Measurements from ENCODE around the gene PELI2. TPM values are rescaled to one million over a fixed set of nuclear protein-coding genes. Genes with fewer than 3 reads are reported as not detected.

PELI2 gene
- total and polyA plus RNA-seq, 5 donors from 2014 or later, result 0.07 to 5.8 (median 1.3) TPM

DNA sequence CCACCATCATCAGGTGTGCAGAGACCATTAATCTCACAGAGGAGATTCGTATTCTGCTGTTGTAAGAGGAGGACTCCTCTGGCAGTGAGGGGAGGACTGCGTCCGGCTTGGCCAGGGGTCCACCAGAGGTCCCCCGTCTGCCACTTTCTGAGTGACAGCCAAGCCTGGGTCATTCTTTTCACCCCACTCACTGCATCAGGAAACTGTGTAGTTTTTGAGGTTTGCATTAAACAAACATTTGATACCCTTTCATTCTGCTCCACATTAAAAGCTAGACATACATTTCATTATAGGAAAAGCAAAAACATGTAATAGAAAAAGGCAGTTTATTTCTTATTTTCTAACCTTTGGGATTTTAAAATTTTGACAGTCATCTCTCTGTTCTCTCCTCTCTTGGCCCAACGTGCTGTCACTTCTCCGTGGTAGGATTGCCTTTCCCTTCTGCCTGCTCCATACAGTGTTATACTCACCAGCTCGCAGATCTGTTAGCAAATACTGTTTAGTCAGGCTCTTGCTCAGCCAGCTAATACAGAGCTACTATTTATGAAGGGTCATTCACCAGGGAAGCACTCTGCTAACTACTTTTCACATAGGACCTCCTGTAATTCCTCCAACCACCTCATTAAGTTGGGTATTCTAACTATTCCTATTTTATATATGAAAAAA lies 99.3 kb downstream of the PELI2 start:
- peaks cover 0 to 21% (median 6%) of the 10 kb centered on the region in 4 donors for H3K4me1 Mint-ChIP-seq
- H3K4me1 ChIP-seq (ENCODE audit: control insufficient read depth, insufficient read depth, low read length, poor library complexity, severe bottlenecking), result peaks cover 4% of the 10 kb centered on the region
- DNase-seq (no peak), ATAC-seq (ENCODE audit: low read depth in 2 of 2) (no peak)
- no peaks in the 10 kb centered on the region for H3K36me3 ChIP-seq (ENCODE audit: control insufficient read depth, insufficient read depth, low read length)
- H3K27ac ChIP-seq (ENCODE audit: insufficient read depth, low read length, poor library complexity, severe bottlenecking), result no peak overlapping the region
- no peaks in the 10 kb centered on the region for H3K9me3 ChIP-seq (ENCODE audit: control insufficient read depth in 2 of 2, low read length in 2 of 2)
- H3K4me3 ChIP-seq (ENCODE audit: low read depth, low read length), result no peak overlapping the region
- H3K4me3 Mint-ChIP-seq, result no peak overlapping the region
- H3K27me3 Mint-ChIP-seq, result peaks cover 5% of the 10 kb centered on the region
- peaks cover 0 to 2% (median 0%) of the 10 kb centered on the region in 7 donors for H3K9me3 Mint-ChIP-seq
- H3K36me3 Mint-ChIP-seq, result no peaks in the 10 kb centered on the region
- no peak overlapping the region for H3K27ac Mint-ChIP-seq
- no peaks in the 10 kb centered on the region for H3K27me3 ChIP-seq (ENCODE audit: control insufficient read depth, insufficient read depth, low read length)

DNA sequence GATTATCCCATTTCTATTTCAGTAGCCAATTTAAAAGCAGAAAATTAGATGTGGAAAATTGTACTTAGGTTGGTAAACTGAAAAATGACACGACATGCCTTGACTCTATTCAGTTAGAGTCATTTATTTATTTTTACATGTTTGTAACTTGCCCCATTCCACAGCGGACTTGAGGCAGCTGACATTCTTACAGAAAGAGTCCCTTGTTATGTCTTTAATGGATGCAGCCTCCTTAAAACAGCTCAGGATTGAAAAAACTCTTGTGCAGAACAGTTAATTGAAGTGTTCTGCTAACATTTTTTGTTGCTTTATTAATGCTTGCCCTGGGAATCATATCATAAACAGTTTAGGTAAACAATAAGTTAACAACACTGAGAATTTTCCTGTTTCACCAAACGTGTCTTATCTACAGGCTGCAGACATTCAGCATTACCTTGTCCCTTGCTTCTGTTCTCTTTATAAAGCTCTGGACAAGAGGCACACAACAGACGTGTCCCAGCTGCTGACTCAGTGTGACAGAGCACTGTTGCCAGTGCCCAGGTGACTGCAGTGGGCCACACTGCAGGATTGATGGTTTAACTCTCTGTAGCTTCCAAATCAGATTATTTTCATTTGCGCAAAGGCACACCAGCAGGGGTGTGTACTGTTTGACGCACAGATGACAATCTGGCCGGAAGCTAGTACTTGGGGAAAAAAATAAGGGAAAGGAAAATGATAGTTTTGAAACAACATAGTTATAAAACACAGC lies 101.6 kb downstream of the PELI2 start:
- H3K27ac ChIP-seq (ENCODE audit: insufficient read depth, low read length, poor library complexity, severe bottlenecking), result no peak overlapping the region

DNA sequence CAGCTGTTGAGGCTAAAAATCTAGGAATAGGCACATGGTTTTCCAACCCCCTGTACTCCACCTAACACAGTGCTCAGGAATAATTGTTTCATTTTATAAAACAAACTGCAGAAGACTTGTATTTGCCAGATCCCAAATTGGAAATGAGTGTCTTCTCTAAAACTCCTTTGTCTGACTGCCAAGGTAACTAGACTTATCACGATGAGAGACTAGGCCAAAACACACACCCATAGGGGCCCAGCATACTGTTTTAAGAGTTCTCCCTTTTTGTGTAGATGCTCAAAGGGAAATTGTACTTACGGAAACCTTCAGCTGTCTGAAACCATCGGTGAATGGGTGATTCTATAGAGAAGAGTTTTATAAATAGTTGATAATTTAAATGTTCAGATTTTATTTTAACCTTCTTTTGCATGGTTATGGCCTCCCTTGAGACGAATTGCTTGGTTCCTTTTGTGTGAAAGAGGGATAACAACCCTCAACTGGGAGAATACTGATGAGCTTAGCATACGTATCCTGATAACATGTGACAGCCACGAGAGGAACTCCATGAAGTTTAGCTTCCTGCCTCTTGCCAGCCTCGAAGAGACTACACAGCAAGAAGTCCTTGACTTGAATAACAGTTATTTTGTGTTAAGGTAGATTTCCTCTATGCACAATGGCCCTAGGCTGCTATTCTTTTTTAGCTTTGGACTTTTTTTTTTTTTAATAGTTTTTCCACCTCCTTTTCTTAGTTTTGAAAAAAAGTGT lies 103.3 kb downstream of the PELI2 start:
- ATAC-seq (ENCODE audit: low read depth in 2 of 2) (no peak), DNase-seq (no peak)
- peaks cover 0 to 5% (median under 1%) of the 10 kb centered on the region in 4 donors for H3K4me1 Mint-ChIP-seq
- Histone ChIP-seq H3K27me3 (ENCODE audit: control insufficient read depth, insufficient read depth, low read length) (no peaks in the 10 kb centered on the region), H3K4me1 (ENCODE audit: control insufficient read depth, insufficient read depth, low read length, poor library complexity, severe bottlenecking) (no peaks in the 10 kb centered on the region), H3K36me3 (ENCODE audit: control insufficient read depth, insufficient read depth, low read length) (no peaks in the 10 kb centered on the region), H3K9me3 (ENCODE audit: control insufficient read depth in 2 of 2, low read length in 2 of 2) (no peaks in the 10 kb centered on the region), H3K4me3 (ENCODE audit: low read depth, low read length) (no peak overlapping the region), H3K27ac (ENCODE audit: insufficient read depth, low read length, poor library complexity, severe bottlenecking) (no peak overlapping the region)
- peaks cover 9% of the 10 kb centered on the region for H3K27me3 Mint-ChIP-seq
- peaks cover 0 to 2% (median 0%) of the 10 kb centered on the region in 7 donors for H3K9me3 Mint-ChIP-seq
- H3K4me3 Mint-ChIP-seq, result no peak overlapping the region
- H3K27ac Mint-ChIP-seq, result no peak overlapping the region
- no peaks in the 10 kb centered on the region for H3K36me3 Mint-ChIP-seq

More for the DNA sequence above, 101.6 kb downstream of the PELI2 start:
- no peaks in the 10 kb centered on the region for H3K9me3 ChIP-seq (ENCODE audit: control insufficient read depth in 2 of 2, low read length in 2 of 2)
- Mint-ChIP-seq H3K4me3 (no peak overlapping the region), H3K27ac (no peak overlapping the region), H3K9me3 (peaks cover 0 to 2% (median 0%) of the 10 kb centered on the region in 7 donors), H3K27me3 (peaks cover 9% of the 10 kb centered on the region), H3K36me3 (no peaks in the 10 kb centered on the region), H3K4me1 (peaks cover 0 to 15% (median 4%) of the 10 kb centered on the region in 4 donors)
- no peaks in the 10 kb centered on the region for H3K4me1 ChIP-seq (ENCODE audit: control insufficient read depth, insufficient read depth, low read length, poor library complexity, severe bottlenecking)
- H3K36me3 ChIP-seq (ENCODE audit: control insufficient read depth, insufficient read depth, low read length), result no peaks in the 10 kb centered on the region
- ATAC-seq (ENCODE audit: low read depth in 2 of 2) (no peak), DNase-seq (no peak)
- H3K27me3 ChIP-seq (ENCODE audit: control insufficient read depth, insufficient read depth, low read length), result no peaks in the 10 kb centered on the region
- H3K4me3 ChIP-seq (ENCODE audit: low read depth, low read length), result no peak overlapping the region

DNA sequence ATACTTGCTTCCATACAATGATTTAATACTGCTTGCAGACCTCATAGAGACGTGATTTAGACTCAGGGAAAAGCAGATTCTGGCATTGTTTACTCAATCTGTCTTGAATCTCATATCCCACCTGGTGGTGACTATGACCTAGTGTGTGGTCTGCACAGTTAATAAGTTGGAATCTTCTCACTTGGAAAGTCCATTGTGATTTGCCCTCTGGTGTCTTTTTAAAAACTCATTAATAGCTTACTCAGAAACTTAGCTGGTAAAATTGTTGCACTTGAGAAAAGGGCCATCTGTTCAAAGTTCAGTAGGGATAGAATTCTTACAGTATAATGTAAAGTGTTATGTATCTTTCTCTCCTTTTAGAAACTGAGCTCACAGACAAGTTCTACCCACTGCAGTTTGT lies 106.0 kb downstream of the PELI2 start:
- Mint-ChIP-seq H3K36me3 (no peaks in the 10 kb centered on the region), H3K4me1 (peaks cover 0 to 6% (median under 1%) of the 10 kb centered on the region in 4 donors), H3K9me3 (peaks cover 0 to 2% (median 0%) of the 10 kb centered on the region in 7 donors), H3K4me3 (no peak overlapping the region), H3K27me3 (peaks cover 9% of the 10 kb centered on the region), H3K27ac (no peak overlapping the region)
- Histone ChIP-seq H3K36me3 (ENCODE audit: control insufficient read depth, insufficient read depth, low read length) (no peaks in the 10 kb centered on the region), H3K27ac (ENCODE audit: insufficient read depth, low read length, poor library complexity, severe bottlenecking) (no peak overlapping the region), H3K9me3 (ENCODE audit: control insufficient read depth in 2 of 2, low read length in 2 of 2) (no peaks in the 10 kb centered on the region), H3K4me1 (ENCODE audit: control insufficient read depth, insufficient read depth, low read length, poor library complexity, severe bottlenecking) (no peaks in the 10 kb centered on the region), H3K4me3 (ENCODE audit: low read depth, low read length) (no peak overlapping the region), H3K27me3 (ENCODE audit: control insufficient read depth, insufficient read depth, low read length) (no peaks in the 10 kb centered on the region)
- ATAC-seq (ENCODE audit: low read depth in 2 of 2) (no peak), DNase-seq (no peak)

DNA sequence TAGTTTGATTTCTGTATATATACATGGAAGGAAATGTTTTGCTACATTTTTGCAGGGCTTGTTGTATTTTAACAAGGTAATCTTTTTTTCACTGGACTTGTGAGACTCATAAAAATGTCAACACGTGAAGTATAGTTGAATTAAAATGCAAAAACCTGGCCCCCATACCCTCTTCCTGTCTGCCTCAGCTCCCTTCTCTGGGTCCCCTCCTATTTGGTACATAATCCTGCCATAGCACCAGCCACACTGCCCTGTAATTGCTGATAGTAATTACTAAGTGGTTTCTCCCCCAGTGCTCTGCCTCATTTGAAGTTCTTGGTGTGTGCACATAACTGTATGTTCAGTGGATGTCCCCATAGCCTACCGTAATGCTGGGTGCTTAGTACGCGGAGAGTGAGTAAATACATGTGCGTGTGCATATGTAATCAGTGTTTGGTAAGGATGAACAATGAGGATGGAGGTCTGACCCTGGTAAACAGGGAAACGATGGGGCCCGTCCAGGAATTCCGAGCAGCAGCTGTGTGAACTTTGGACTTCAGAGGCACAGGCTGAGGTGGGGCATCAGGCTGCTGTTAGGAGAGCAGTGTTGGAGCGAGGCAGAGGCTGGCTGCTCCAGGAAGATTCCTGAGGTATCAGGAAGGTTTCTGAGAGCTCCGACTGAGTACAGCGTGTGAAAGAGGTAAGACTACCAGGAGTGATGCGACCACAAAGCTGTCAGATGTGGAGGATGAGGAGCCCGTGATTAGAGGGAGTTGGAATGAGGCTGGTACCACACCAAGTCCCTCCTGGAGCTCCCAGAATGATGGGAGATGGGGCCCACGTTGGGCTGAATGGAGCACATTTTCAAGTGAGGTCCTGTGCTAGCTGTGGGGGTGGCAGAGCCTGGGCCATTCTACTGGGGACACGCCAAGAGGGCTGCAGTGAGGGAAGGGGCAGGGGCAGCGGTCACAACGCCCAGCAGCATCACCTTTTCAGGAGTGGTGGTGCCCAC lies 106.8 kb downstream of the PELI2 start:
- no peaks in the 10 kb centered on the region for H3K36me3 Mint-ChIP-seq
- no peak for DNase-seq

DNA sequence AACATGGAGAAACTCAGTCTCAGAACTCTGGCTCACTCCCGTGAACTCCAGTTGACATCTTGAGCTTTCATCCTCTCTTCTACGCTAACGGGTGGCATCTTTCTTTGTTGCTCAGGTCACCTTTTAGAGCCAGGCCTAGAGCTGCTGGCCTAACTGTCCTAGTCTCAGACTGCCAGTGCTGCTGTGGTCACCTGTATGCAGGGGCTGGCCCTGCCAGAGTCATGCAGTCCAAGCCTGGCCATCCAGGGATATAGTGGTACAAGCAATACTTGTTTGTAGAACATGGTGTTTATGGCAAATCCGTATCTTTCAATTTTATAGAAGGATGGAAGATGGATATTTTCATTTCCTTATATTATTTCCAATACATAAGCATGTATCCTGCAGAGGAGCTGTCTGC lies 117.2 kb downstream of the PELI2 start:
- H3K27ac ChIP-seq (ENCODE audit: insufficient read depth, low read length, poor library complexity, severe bottlenecking), result no peak overlapping the region
- no peaks in the 10 kb centered on the region for H3K9me3 ChIP-seq (ENCODE audit: control insufficient read depth in 2 of 2, low read length in 2 of 2)
- no peak overlapping the region for H3K4me3 ChIP-seq (ENCODE audit: low read depth, low read length)
- no peaks in the 10 kb centered on the region for H3K36me3 ChIP-seq (ENCODE audit: control insufficient read depth, insufficient read depth, low read length)
- peaks cover 0 to 6% (median 0%) of the 10 kb centered on the region in 4 donors for H3K4me1 Mint-ChIP-seq
- H3K9me3 Mint-ChIP-seq, result peaks cover 0 to 6% (median 2%) of the 10 kb centered on the region in 7 donors
- ATAC-seq (ENCODE audit: low read depth in 2 of 2) (no peak), DNase-seq (no peak)
- peaks cover 5% of the 10 kb centered on the region for H3K27me3 Mint-ChIP-seq
- no peak overlapping the region for H3K27ac Mint-ChIP-seq
- no peaks in the 10 kb centered on the region for H3K27me3 ChIP-seq (ENCODE audit: control insufficient read depth, insufficient read depth, low read length)
- no peaks in the 10 kb centered on the region for H3K4me1 ChIP-seq (ENCODE audit: control insufficient read depth, insufficient read depth, low read length, poor library complexity, severe bottlenecking)
- H3K4me3 Mint-ChIP-seq, result no peak overlapping the region
- peaks cover 6% of the 10 kb centered on the region for H3K36me3 Mint-ChIP-seq

More for the DNA sequence above, 106.8 kb downstream of the PELI2 start:
- Mint-ChIP-seq H3K27ac (no peak overlapping the region), H3K4me1 (peaks cover 0 to 6% (median under 1%) of the 10 kb centered on the region in 4 donors), H3K9me3 (peaks cover 0 to 4% (median 0%) of the 10 kb centered on the region in 7 donors), H3K4me3 (no peak overlapping the region), H3K27me3 (peaks cover 9% of the 10 kb centered on the region)
- no peak for ATAC-seq (ENCODE audit: low read depth in 2 of 2)
- Histone ChIP-seq H3K36me3 (ENCODE audit: control insufficient read depth, insufficient read depth, low read length) (no peaks in the 10 kb centered on the region), H3K4me1 (ENCODE audit: control insufficient read depth, insufficient read depth, low read length, poor library complexity, severe bottlenecking) (no peaks in the 10 kb centered on the region), H3K27ac (ENCODE audit: insufficient read depth, low read length, poor library complexity, severe bottlenecking) (no peak overlapping the region), H3K4me3 (ENCODE audit: low read depth, low read length) (no peak overlapping the region), H3K9me3 (ENCODE audit: control insufficient read depth in 2 of 2, low read length in 2 of 2) (no peaks in the 10 kb centered on the region), H3K27me3 (ENCODE audit: control insufficient read depth, insufficient read depth, low read length) (no peaks in the 10 kb centered on the region)

DNA sequence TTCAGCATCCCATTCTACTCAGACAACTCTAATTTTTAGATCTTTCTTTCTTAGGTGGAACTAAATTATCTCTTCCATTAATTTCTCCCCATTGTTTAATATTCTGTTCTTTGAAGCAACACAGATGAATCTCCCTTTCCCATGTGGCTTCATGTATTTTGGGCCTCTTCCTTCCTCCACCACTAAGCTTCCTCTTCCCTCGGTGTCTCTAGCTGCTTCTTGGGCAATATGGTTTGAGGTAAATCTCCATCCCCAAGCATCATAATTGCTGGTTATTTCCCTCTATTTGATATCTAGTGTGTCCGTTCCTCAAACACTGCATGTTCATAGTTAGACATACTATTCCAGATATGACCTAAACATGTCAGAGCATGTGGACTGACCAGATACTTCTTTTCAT lies 119.2 kb downstream of the PELI2 start:
- H3K27me3 Mint-ChIP-seq, result peaks cover 5% of the 10 kb centered on the region
- no peak for ATAC-seq (ENCODE audit: low read depth in 2 of 2)
- H3K27ac Mint-ChIP-seq, result no peak overlapping the region
- no peaks in the 10 kb centered on the region for H3K9me3 ChIP-seq (ENCODE audit: control insufficient read depth in 2 of 2, low read length in 2 of 2)
- peaks cover 0 to 6% (median 2%) of the 10 kb centered on the region in 7 donors for H3K9me3 Mint-ChIP-seq
- no peaks in the 10 kb centered on the region for H3K4me1 ChIP-seq (ENCODE audit: control insufficient read depth, insufficient read depth, low read length, poor library complexity, severe bottlenecking)
- no peak for DNase-seq
- no peaks in the 10 kb centered on the region for H3K27me3 ChIP-seq (ENCODE audit: control insufficient read depth, insufficient read depth, low read length)
- peaks cover 0 to 7% (median 0%) of the 10 kb centered on the region in 4 donors for H3K4me1 Mint-ChIP-seq
- H3K4me3 ChIP-seq (ENCODE audit: low read depth, low read length), result no peak overlapping the region
- H3K36me3 ChIP-seq (ENCODE audit: control insufficient read depth, insufficient read depth, low read length), result no peaks in the 10 kb centered on the region
- H3K36me3 Mint-ChIP-seq, result peaks cover 6% of the 10 kb centered on the region
- H3K4me3 Mint-ChIP-seq, result no peak overlapping the region
- no peak overlapping the region for H3K27ac ChIP-seq (ENCODE audit: insufficient read depth, low read length, poor library complexity, severe bottlenecking)

Data from CD4-positive, CD25-positive, alpha-beta regulatory T cell (primary cell).